SK-N-MC (cell line): Measurements from ENCODE around the gene HOMER2.
"Not testable (repeated sequence)": the region's sequence is repeated elsewhere in the genome, so short reads cannot be mapped to it uniquely, and the experiment has no call there.

ENCODE experiments used
- DNase-seq: peaks from one replicate; pipeline ENCODE4 v3.0.0-alpha.2; 2011; ENCODE audit warnings: low read depth, low spot score
- H3K27ac ChIP-seq: fragments of 200-600 bp; sonication (generic); 2 replicates; pipeline ENCODE4 v1.5.1; 2016; ENCODE audit warnings: mixed run types
- H3K36me3 ChIP-seq: fragments of 200-600 bp; sonication (generic); 2 replicates; pipeline ENCODE4 v1.6.1; 2017; ENCODE audit warnings: antibody characterized with exemption, low read length, mixed read lengths; ENCODE audit not compliant: insufficient read depth
- H3K4me3 ChIP-seq: fragments of 200-600 bp; sonication (generic); 2 replicates; pipeline ENCODE4 v1.5.1; 2016
- H3K9ac ChIP-seq: fragments of 200-600 bp; sonication (generic); 2 replicates; pipeline ENCODE4 v1.8.0; 2017; ENCODE audit warnings: mixed run types, mixed read lengths; ENCODE audit not compliant: insufficient read length
- H3K9me3 ChIP-seq: fragments of 200-600 bp; sonication (generic); 2 replicates; pipeline ENCODE4 v1.6.1; 2017; ENCODE audit warnings: low read depth, mild to moderate bottlenecking, antibody characterized with exemption, low read length, moderate library complexity, mixed read lengths
- EZH2 ChIP-seq: fragments of 200-600 bp; sonication (generic); IDR thresholded peaks from one replicate; pipeline ENCODE4 v1.6.1; 2017; ENCODE audit warnings: antibody characterized with exemption
- FOXP2 ChIP-seq: optimal IDR thresholded peaks from 2 replicates; pipeline ENCODE3; 2011; ENCODE audit warnings: mild to moderate bottlenecking, moderate library complexity; ENCODE audit not compliant: insufficient read depth; ENCODE audit errors: extremely low read length, control extremely low read depth
- POLR2AphosphoS5 ChIP-seq: IDR thresholded peaks from 2 replicates; pipeline ENCODE4 v1.6.1; 2012; ENCODE audit warnings: mild to moderate bottlenecking, low read depth, low read length, borderline replicate concordance

The HOMER2 gene

DNA sequence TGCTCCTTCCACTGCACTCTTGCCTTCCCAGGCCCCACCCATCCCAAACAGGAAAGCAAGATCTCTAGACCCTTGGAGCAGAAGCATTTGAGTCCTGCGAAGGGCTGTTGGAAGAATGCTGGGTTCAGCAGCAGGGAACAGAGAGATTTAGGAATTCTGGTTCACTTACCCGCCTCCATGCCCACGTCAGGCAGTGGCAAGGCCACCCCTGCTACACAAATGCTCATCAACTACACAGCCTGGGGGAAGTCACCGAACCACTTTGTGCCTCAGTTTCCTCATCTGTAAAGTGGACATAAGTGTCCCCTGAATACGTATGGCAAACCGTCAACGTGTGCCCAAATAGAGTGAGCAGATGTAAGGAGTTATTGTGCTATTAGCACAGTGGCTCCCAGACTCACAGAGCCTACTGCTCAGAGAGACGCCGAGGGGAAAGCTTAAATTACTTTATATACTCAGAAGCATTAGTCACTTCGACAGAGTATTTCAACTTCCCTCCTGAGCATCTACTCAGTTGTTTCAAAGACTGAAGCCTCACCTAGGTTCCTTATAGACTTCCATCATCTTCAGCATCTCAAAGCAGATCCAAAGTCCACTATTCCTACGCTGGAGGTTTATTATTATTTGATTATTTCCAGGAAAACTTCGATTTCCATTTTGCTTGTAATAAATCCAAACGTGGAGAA is 905 bp downstream of the HOMER2 start:
- no peaks in the 10 kb centered on the region for H3K36me3 ChIP-seq
- H3K9ac ChIP-seq: peak overlapping the region; percentile 68
- H3K9me3 ChIP-seq: no peaks in the 10 kb centered on the region
- no peak for DNase-seq
- peak overlapping the region; percentile 86 for H3K4me3 ChIP-seq
- TF ChIP-seq EZH2 (no peak), FOXP2 (no peak), POLR2AphosphoS5 (no peak)
- no peak overlapping the region for H3K27ac ChIP-seq

DNA sequence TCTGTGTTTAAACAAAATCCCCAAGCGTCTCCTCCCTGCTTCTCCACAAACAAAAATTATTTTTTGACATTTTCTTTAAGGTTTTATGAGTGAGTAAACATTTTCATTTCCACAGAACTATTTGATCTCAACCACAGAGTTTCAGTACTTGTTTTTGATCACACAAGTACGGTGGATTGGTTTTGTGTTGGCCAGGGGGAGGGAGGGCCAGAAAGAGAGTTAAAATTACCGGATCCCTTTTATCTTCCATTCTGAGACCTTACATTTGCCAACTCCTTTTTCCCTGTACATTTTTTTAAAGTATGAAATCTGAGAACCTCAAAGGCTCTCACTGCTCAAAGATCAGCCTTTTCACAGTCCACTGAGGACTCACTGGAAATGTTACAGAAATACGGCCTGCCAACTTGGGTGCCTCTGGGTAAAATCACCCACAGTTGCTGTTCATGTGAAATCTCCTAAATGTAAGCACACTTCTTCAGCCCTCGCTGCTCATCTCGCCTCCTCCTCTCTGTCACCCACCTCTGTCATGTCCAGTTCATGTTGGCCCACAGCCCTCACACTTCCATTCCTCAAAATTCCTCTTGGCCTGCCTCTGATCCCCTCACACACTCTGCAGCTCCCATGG is 1.7 kb downstream of the HOMER2 start:
- Histone ChIP-seq H3K4me3 (peak overlapping the region; percentile 86), H3K27ac (no peak overlapping the region), H3K9ac (no peak overlapping the region), H3K36me3 (no peaks in the 10 kb centered on the region), H3K9me3 (no peaks in the 10 kb centered on the region)
- TF ChIP-seq EZH2 (no peak), FOXP2 (no peak), POLR2AphosphoS5 (no peak)
- no peak for DNase-seq

DNA sequence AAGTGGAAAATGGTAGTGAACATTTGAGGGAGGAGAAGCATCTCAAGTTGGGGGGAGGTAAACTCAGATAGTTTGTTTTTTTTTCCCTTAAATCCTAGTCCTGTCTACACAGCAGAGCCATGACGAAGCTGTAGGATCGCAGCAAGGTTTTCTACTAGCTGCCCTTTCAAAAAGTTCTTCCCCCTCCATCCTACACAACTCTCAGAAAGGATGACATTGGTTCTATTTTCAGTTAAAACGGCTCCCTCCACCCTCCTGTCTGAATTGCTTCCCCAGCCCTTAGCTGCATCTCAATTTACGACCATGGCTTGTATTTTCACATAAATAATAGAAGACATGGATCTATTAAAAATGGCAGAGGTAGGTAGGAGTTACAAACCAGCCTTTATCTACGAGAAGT is 2.2 kb downstream of the HOMER2 start:
- DNase-seq: no peak
- Histone ChIP-seq H3K36me3 (no peaks in the 10 kb centered on the region), H3K9ac (no peak overlapping the region), H3K4me3 (no peak overlapping the region), H3K9me3 (no peaks in the 10 kb centered on the region), H3K27ac (no peak overlapping the region)
- TF ChIP-seq EZH2: no peak
- no peak for TF ChIP-seq POLR2AphosphoS5
- no peak for TF ChIP-seq FOXP2

DNA sequence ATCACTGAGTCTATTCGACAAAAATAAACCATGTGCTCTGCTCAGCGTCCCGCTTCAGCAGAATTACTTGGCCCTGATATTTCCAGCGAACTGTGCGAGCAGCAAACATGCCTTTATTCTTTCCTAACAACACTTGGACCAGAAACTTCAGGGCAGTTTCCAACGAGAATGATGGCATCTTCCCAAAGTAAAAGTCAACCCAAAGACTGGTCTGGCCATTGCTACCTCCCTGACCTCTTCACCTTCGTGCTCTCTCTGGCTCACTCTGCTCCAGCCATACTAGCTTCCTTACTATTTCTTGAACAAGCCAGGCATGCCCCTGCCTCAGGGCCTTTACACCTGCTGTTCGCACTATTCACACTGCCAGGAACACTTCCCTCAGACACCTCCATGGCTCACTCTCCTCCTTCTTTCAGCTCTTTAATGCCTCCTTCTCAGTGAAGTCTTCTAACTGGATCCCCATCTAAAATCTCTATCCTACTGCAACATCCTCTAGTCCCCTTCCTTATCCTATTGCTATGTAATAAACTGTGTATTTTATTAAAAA is 6.3 kb downstream of the HOMER2 start:
- no peak for TF ChIP-seq FOXP2
- TF ChIP-seq POLR2AphosphoS5: no peak
- TF ChIP-seq EZH2: no peak
- Histone ChIP-seq H3K9me3 (no peaks in the 10 kb centered on the region), H3K27ac (no peak overlapping the region), H3K36me3 (no peaks in the 10 kb centered on the region), H3K4me3 (no peak overlapping the region), H3K9ac (no peak overlapping the region)
- no peak for DNase-seq

DNA sequence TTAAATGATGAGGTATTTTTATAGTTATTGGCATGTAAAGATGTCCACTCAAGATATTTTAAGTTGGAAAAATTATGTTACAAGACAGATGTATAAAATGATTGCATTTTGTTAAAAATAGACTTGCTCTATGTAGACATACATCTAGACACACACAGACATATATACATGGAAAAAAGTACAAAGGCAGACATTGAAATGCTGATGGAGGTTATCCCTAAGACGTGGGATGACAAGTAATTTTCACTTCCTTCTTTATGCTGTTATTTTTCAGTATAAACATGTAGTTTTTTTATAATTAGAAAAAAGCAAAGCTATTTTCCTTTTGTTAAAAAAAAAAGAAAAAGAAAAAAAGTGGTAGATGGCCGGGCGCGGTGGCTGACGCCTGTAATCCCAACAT is 7.2 kb downstream of the HOMER2 start:
- no peak overlapping the region for H3K9ac ChIP-seq

DNA sequence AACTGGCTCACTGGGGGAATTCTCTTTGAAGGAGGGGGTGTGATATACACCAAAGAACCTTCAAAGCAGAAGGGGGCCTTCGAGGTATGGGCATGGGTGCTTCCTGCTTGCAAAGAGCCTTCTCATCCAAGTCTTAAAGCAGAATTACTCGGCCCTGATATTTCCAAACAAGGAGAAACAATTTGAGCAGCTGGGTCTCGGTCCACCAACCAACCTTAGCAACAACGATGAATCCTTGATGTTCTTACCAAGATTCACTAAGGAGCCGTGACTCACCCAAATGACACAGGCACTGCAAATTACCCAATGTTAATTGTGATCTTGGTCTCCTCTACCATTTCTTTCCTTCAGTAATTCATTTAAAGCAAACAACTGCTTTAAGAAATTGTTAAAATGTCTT is 7.7 kb downstream of the HOMER2 start:
- Histone ChIP-seq H3K27ac (no peak overlapping the region), H3K4me3 (no peak overlapping the region), H3K9me3 (no peaks in the 10 kb centered on the region), H3K9ac (no peak overlapping the region), H3K36me3 (no peaks in the 10 kb centered on the region)
- DNase-seq: no peak
- TF ChIP-seq FOXP2 (no peak), POLR2AphosphoS5 (no peak), EZH2 (no peak)

More for the DNA sequence above, 7.2 kb downstream of the HOMER2 start:
- Histone ChIP-seq H3K36me3 (no peaks in the 10 kb centered on the region), H3K4me3 (no peak overlapping the region), H3K9me3 (no peaks in the 10 kb centered on the region), H3K27ac (no peak overlapping the region)
- TF ChIP-seq POLR2AphosphoS5 (no peak), FOXP2 (no peak), EZH2 (no peak)
- no peak for DNase-seq

DNA sequence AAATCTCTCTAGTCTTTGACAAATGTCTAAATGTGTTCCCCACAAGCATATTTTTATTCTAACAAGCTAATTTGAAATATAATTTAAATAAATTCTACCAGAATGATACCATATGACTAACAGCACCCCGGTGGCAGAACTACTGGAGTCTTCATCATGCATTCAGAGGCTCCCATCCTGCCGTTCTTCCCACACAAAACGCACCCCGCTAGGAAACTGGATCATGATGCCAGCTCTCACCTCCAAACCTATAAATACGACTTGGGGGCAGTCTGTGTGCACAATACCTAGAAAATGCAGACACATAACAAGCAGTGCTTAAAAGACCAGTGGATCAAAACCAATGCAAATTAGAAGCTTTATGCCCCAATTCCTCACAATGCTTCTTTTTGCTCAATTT is 8.5 kb downstream of the HOMER2 start:
- no peak for DNase-seq
- no peak overlapping the region for H3K27ac ChIP-seq
- no peak overlapping the region for H3K9ac ChIP-seq
- H3K4me3 ChIP-seq: peak overlapping the region; percentile 15; the same call in 1 of the 2 replicates
- no peaks in the 10 kb centered on the region for H3K9me3 ChIP-seq
- H3K36me3 ChIP-seq: no peaks in the 10 kb centered on the region
- TF ChIP-seq EZH2 (no peak), POLR2AphosphoS5 (no peak), FOXP2 (no peak)

DNA sequence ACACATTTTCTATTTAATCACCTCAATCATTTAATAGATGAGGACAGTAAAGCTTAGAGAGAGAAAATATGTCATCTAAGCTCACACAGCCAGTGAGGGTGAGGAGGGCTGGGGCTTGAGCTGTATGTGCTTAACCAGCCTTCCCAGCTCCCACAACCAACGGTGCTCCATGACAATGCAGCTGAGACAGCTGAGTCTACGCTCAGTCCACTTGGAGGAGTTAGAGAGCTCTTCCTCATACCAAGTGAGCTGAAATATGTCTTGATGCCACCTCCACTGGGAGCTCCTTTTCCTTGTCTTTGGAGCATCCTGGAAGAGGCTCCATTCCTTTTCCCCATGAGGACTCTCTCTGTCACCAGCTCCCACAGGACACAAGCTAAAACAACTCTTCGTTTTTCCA is 9.3 kb downstream of the HOMER2 start:
- no peak overlapping the region for H3K9ac ChIP-seq
- no peak overlapping the region for H3K27ac ChIP-seq
- no peak overlapping the region for H3K4me3 ChIP-seq
- no peak for DNase-seq
- TF ChIP-seq FOXP2: no peak
- TF ChIP-seq POLR2AphosphoS5: no peak
- no peak for TF ChIP-seq EZH2
- no peaks in the 10 kb centered on the region for H3K36me3 ChIP-seq
- H3K9me3 ChIP-seq: no peaks in the 10 kb centered on the region

DNA sequence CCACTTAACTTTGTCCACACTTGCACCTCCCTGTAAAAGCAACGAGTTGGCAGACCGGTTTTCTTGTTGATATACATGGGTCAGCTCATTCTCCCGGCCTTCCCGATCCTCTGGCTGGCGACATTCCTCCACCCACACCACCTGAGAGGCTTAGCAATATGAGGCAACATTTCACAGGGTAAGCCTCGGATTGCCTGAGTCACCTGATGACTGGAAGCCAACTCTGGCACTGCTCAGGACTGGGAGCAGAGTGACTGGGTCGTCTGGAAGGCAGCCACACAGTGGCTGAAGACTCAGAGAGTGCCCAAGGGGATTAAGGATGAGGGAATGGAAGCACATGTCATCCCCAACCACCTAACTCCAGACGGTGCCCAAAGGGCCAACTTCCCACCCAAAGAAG is 9.8 kb downstream of the HOMER2 start:
- DNase-seq: no peak
- no peak overlapping the region for H3K9ac ChIP-seq
- H3K4me3 ChIP-seq: no peak overlapping the region
- no peaks in the 10 kb centered on the region for H3K36me3 ChIP-seq
- H3K27ac ChIP-seq: no peak overlapping the region
- no peak for TF ChIP-seq FOXP2
- no peak for TF ChIP-seq POLR2AphosphoS5
- TF ChIP-seq EZH2: no peak
- H3K9me3 ChIP-seq: no peaks in the 10 kb centered on the region

DNA sequence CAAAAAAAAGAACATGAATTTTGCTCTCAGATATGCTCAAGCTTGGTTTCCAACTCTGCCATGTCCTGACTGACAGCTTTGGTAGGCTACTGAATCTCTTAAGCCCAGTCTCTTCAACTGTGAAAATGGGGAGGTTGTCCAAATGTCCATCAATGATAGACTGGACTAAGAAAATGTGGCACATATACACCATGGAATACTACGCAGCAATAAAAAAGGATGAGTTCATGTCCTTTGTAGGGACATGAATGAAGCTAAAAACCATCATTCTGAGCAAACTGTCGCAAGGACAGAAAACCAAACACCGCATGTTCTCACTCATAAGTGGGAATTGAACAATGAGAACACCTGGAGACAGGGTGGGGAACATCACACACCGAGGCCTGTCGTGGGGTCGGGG is 12.8 kb downstream of the HOMER2 start:
- H3K9me3 ChIP-seq, DNase-seq, H3K27ac ChIP-seq, H3K4me3 ChIP-seq, H3K9ac ChIP-seq, H3K36me3 ChIP-seq: not testable (repeated sequence)
